HCT116 (cell line): ENCODE measurements around the gene SEPTIN3. TPM values are rescaled to one million over a fixed set of nuclear protein-coding genes. Genes with fewer than 3 reads are reported as not detected.

Experiments used
- ATAC-seq: fragments of 200-7000 bp; cut with Tn5 transposase; 2 replicates; pipeline ENCODE4 v1.9.1; 2020; ENCODE audit warnings: mild to moderate bottlenecking, moderate library complexity
- BruUV-seq: library from RNA; stranded (reverse); fragments of 400-500 nt; replicated peaks from 2 replicates; lab custom pipeline; 2021; lab: Mats Ljungman, UMichigan
- CTCF ChIA-PET: fragments of 300-600 bp; sonication (Branson Sonifier 250); formaldehyde crosslinking; loops from one replicate; lab custom pipeline; 2021; ENCODE audit warnings: antibody characterized with exemption; lab: Charles Lee
- POLR2A ChIA-PET: fragments of 300-600, 350-600 bp; sonication (Branson Sonifier 250); formaldehyde crosslinking; loops from one replicate; lab custom pipeline; 2021; ENCODE audit warnings: antibody characterized with exemption; lab: Charles Lee
- RAD21 ChIA-PET, 2 experiments: fragments of 300-600 bp; sonication (Branson Sonifier 250); formaldehyde crosslinking; loops; one replicate each; lab custom pipeline; 2023; ENCODE audit warnings: low total read pairs in 2 of 2; ENCODE audit not compliant: uncharacterized antibody in 2 of 2, unreplicated experiment in 2 of 2, low non-redundant PET in 1 of 2; lab: Charles Lee
- DNase-seq: peaks from one replicate; pipeline ENCODE4 v3.0.0-alpha.2; 2010; ENCODE audit warnings: low read depth, low spot score
- H2AFZ ChIP-seq: fragments of 200-600 bp; shearing (Covaris generic), sonication (generic); 2 replicates; pipeline ENCODE4 v1.6.1; 2017; ENCODE audit warnings: low read depth, mixed run types, mixed read lengths, antibody characterized with exemption, low read length; ENCODE audit not compliant: poor library complexity, severe bottlenecking
- H3K27ac ChIP-seq: 2 replicates; pipeline ENCODE4 v1.5.1; 2012; ENCODE audit warnings: low read depth, low read length
- H3K27me3 ChIP-seq: fragments of 200-600 bp; sonication (generic); 2 replicates; pipeline ENCODE4 v1.6.1; 2016; ENCODE audit warnings: mixed run types, low read length, mixed read lengths; ENCODE audit not compliant: insufficient read depth
- H3K36me3 ChIP-seq, 2 experiments: fragments of 200-500 bp in 1 of 2; fragments of 200-600 bp in 1 of 2; sonication (Bioruptor generic) in 1 of 2; sonication (generic) in 1 of 2; 2 replicates each; pipeline versions ENCODE4 v1.5.1 to v1.6.1; 2014 to 2016; ENCODE audit warnings: low read length in 2 of 2, inconsistent platforms in 1 of 2, mixed read lengths in 1 of 2, mixed run types in 1 of 2; ENCODE audit not compliant: insufficient read depth in 2 of 2, control insufficient read depth in 1 of 2
- H3K4me1 ChIP-seq, 2 experiments: fragments of 200-600 bp in 1 of 2; sonication (generic) in 1 of 2; 2 replicates each; pipeline versions ENCODE4 v1.5.1 to v1.6.1; 2012 to 2017; ENCODE audit warnings: low read length in 2 of 2, inconsistent platforms in 1 of 2, mild to moderate bottlenecking in 1 of 2, mixed read lengths in 1 of 2, mixed run types in 1 of 2, moderate library complexity in 1 of 2; ENCODE audit not compliant: insufficient read depth in 2 of 2, control insufficient read depth in 1 of 2
- H3K4me2 ChIP-seq: fragments of 200-600 bp; sonication (generic); 2 replicates; pipeline ENCODE4 v1.6.1; 2017; ENCODE audit warnings: mixed run types, low read length, mixed read lengths
- H3K4me3 ChIP-seq, 2 experiments: fragments of 200-600 bp in 1 of 2; sonication (generic) in 1 of 2; replicated peaks in 1 of 2; 2 replicates each; pipeline ENCODE4 v1.5.1; 2011 to 2016; ENCODE audit warnings: low read length in 2 of 2, control low read depth in 1 of 2, low read depth in 1 of 2, mild to moderate bottlenecking in 1 of 2, mixed read lengths in 1 of 2, mixed run types in 1 of 2
- H3K79me2 ChIP-seq: fragments of 200-600 bp; sonication (generic); 2 replicates; pipeline ENCODE4 v1.6.1; 2017; ENCODE audit warnings: mild to moderate bottlenecking, mixed run types, low read length, moderate library complexity, mixed read lengths; ENCODE audit not compliant: insufficient read depth
- H3K9ac ChIP-seq: fragments of 200-600 bp; sonication (generic); 2 replicates; pipeline ENCODE4 v1.6.1; 2016; ENCODE audit warnings: low read length, mixed read lengths
- H3K9me2 ChIP-seq: fragments of 200-600 bp; sonication (generic), shearing (Covaris generic); 2 replicates; pipeline ENCODE4 v1.6.1; 2017; ENCODE audit warnings: mixed run types, mild to moderate bottlenecking, moderate library complexity; ENCODE audit not compliant: insufficient read depth
- H3K9me3 ChIP-seq, 2 experiments: fragments of 200-500 bp in 1 of 2; fragments of 200-600 bp in 1 of 2; sonication (Bioruptor generic) in 1 of 2; sonication (generic) in 1 of 2; 2 replicates each; pipeline ENCODE4 v1.6.1; 2014 to 2017; ENCODE audit warnings: low read length in 2 of 2, mixed read lengths in 2 of 2, inconsistent platforms in 1 of 2, low read depth in 1 of 2, mild to moderate bottlenecking in 1 of 2, mixed run types in 1 of 2, moderate library complexity in 1 of 2; ENCODE audit not compliant: control insufficient read depth in 1 of 2, insufficient read depth in 1 of 2
- H4K20me1 ChIP-seq: fragments of 200-600 bp; sonication (generic), shearing (Covaris generic); 2 replicates; pipeline ENCODE4 v1.6.1; 2017; ENCODE audit warnings: mixed run types, mild to moderate bottlenecking, moderate library complexity; ENCODE audit not compliant: insufficient read depth
- ATF3 ChIP-seq: IDR thresholded peaks from 2 replicates; pipeline ENCODE4 v1.6.1; 2012
- EGR1 ChIP-seq: IDR thresholded peaks from 2 replicates; pipeline ENCODE4 v1.6.1; 2012; ENCODE audit warnings: low read depth
- EZH2 ChIP-seq: fragments of 200-600 bp; sonication (generic); IDR thresholded peaks from 2 replicates; pipeline ENCODE4 v1.6.1; 2017; ENCODE audit warnings: antibody characterized with exemption, mixed run types
- POLR2A ChIP-seq: IDR thresholded peaks from 2 replicates; pipeline ENCODE4 v1.7.0; 2011; ENCODE audit warnings: borderline replicate concordance; ENCODE audit not compliant: insufficient read depth, insufficient read length; ENCODE audit errors: extremely low read depth
- SIN3A ChIP-seq: IDR thresholded peaks from 2 replicates; pipeline ENCODE4 v1.6.1; 2012; ENCODE audit warnings: low read depth
- SP1 ChIP-seq: IDR thresholded peaks from 2 replicates; pipeline ENCODE4 v1.6.1; 2012; ENCODE audit warnings: low read depth
- ZFX ChIP-seq: fragments of 450-650 bp; IDR thresholded peaks from 2 replicates; pipeline ENCODE4 v1.6.1; 2017
- intact Hi-C: fragments of 100-400 bp; cut with micrococcal nuclease; formaldehyde crosslinking; loops from 2 replicates; pipeline ENCODE4 v1.10.0; 2022
- total RNA-seq: library from RNA; stranded (reverse); gene quantifications from one replicate; pipeline ENCODE4 v1.2.1, GENCODE V29; 2021; ENCODE audit not compliant: unreplicated experiment
- TF ChIP-seq, protein P1 (sequence below): IDR thresholded peaks from 2 replicates; pipeline ENCODE4 v1.6.1; 2011; ENCODE audit warnings: mild to moderate bottlenecking, low read length, moderate library complexity; ENCODE audit not compliant: insufficient replicate concordance; ENCODE audit errors: extremely low read depth

SEPTIN3 gene
- total RNA-seq, 1 experiment from 2014 or later: 9.3 TPM

- H3K4me2 ChIP-seq: no peak overlapping the region
- no TSS peak for BruUV-seq
- H3K9me3 ChIP-seq: no peaks in the 10 kb centered on the region
- H3K9me2 ChIP-seq: no peaks in the 10 kb centered on the region
- POLR2A ChIA-PET: no interaction called here
- H3K36me3 ChIP-seq: no peaks in the 10 kb centered on the region
- 0 out of 2 replicates have a peak overlapping the region, but pooled peaks have one; percentile 4 for H3K27ac ChIP-seq
- ATAC-seq (no peak), DNase-seq (no peak)
- no peak overlapping the region for H2AFZ ChIP-seq
- RAD21 ChIA-PET: no interaction called here
- no peaks in the 10 kb centered on the region for H3K27me3 ChIP-seq
- H4K20me1 ChIP-seq: no peaks in the 10 kb centered on the region
- H3K4me1 ChIP-seq: peaks cover 2 to 7% of the 10 kb centered on the region in 2 experiments; a peak in 1 of 4 replicates
- no peak overlapping the region for H3K4me3 ChIP-seq
- intact Hi-C loops: no loop called here
- H3K9ac ChIP-seq: no peak overlapping the region
- CTCF ChIA-PET: no interaction called here
- no peaks in the 10 kb centered on the region for H3K79me2 ChIP-seq
- TF ChIP-seq SIN3A: no peak
- TF ChIP-seq EGR1: no peak
- no peak for TF ChIP-seq EZH2
- no peak for TF ChIP-seq ATF3
- no peak for TF ChIP-seq POLR2A
- no peak for TF ChIP-seq SP1
- TF ChIP-seq ZFX: no peak
- TF ChIP-seq, protein P1, sequence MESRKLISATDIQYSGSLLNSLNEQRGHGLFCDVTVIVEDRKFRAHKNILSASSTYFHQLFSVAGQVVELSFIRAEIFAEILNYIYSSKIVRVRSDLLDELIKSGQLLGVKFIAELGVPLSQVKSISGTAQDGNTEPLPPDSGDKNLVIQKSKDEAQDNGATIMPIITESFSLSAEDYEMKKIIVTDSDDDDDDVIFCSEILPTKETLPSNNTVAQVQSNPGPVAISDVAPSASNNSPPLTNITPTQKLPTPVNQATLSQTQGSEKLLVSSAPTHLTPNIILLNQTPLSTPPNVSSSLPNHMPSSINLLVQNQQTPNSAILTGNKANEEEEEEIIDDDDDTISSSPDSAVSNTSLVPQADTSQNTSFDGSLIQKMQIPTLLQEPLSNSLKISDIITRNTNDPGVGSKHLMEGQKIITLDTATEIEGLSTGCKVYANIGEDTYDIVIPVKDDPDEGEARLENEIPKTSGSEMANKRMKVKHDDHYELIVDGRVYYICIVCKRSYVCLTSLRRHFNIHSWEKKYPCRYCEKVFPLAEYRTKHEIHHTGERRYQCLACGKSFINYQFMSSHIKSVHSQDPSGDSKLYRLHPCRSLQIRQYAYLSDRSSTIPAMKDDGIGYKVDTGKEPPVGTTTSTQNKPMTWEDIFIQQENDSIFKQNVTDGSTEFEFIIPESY: no peak
Measured at GRCh38 chr22:41927813-41928212, 41.4 kb upstream of the SEPTIN3 start.
